ENCODE measurements around the gene CD300LB. TPM values are rescaled to one million over a fixed set of nuclear protein-coding genes. Genes with fewer than 3 reads are reported as not detected.

Gene CD300LB
- total RNA-seq, 1 donor from 2014 or later, result not detected

DNA sequence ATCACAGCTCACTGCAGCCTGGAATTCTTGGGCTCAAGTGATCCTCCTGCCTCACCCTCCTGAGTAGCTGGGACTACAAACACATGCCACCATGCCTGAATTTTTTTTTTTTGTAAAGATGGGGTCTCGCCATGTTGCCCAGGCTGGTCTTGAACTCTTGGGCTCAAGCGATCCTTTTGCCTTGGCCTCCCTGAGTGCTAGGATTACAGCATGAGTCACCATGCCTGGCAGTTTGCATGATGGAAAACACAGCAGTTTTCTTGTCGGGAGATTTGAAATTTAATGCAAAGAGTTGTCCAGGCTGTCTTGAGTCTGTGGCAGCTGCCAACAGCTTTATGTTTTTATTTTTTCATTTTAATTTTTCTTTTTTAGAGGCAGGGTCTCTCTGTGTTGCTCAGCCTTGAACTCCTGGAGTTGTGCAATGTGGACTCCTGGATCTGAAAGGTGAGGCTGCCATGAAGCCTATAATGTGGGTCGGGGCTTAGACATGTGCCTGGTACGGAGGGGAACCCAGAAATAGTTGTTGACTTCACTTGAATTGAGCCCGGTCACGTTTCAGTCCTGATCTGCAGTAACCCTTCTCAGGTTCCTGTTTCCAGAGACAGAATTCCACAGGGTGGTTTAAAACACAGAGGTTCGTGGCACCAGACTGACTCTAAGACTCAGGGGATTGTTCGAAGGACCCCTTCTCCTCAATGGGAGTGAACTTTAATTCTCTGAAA, 46.1 kb downstream of the CD300LB start:
- Histone ChIP-seq H3K27me3 (ENCODE audit: control insufficient read depth in 3 of 3, insufficient read depth in 3 of 3, low read length in 3 of 3) (no peaks in the 10 kb centered on the region), H3K27ac (ENCODE audit: low read depth, low read length) (peak overlapping the region; percentile 82), H3K9ac (ENCODE audit: low read depth in 1 of 3, low read length in 3 of 3) (peak overlapping the region in 1 of 3 donors; percentile 54)

DNA sequence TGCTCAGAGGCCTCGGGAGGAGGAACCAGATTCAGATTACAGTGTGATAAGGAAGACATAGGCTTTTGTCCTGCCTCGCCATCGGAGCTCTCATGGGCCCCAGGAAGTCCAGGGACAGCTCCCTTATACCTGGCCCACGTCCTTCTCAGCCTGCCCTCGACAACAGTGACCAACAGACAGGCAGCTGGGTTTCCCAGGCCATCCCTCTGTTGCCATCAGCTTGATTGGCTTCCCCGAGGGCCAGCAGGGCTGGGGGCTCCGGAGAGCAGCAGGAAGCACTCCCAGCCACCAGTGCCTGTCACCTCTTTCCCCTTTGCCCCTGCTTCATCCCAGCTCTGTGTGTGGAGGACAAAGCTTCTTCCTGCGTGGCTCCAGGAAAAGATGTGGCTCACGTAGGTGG, 47.2 kb downstream of the CD300LB start:
- H3K9me3 ChIP-seq (ENCODE audit: control insufficient read depth in 3 of 3, low read length in 3 of 3), result no peaks in the 10 kb centered on the region
- no peak overlapping the region for H3K4me3 ChIP-seq (ENCODE audit: low read length in 3 of 3)
- H3K9ac ChIP-seq (ENCODE audit: low read depth in 1 of 3, low read length in 3 of 3), result peak overlapping the region in 1 of 3 donors; percentile 57
- H3K36me3 ChIP-seq (ENCODE audit: control insufficient read depth in 3 of 3, insufficient read depth in 3 of 3, low read length in 3 of 3), result no peaks in the 10 kb centered on the region
- H3K4me1 ChIP-seq (ENCODE audit: control insufficient read depth in 3 of 3, insufficient read depth in 3 of 3, low read length in 3 of 3), result peaks cover 13 to 33% (median 28%) of the 10 kb centered on the region in 3 donors
- H3K27me3 ChIP-seq (ENCODE audit: control insufficient read depth in 3 of 3, insufficient read depth in 3 of 3, low read length in 3 of 3), result no peaks in the 10 kb centered on the region
- no peak overlapping the region for H3K27ac ChIP-seq (ENCODE audit: low read depth, low read length)

More for the DNA sequence above, 46.1 kb downstream of the CD300LB start:
- Histone ChIP-seq H3K4me1 (ENCODE audit: control insufficient read depth in 3 of 3, insufficient read depth in 3 of 3, low read length in 3 of 3) (peaks cover 13 to 33% (median 28%) of the 10 kb centered on the region in 3 donors), H3K9me3 (ENCODE audit: control insufficient read depth in 3 of 3, low read length in 3 of 3) (no peaks in the 10 kb centered on the region), H3K4me3 (ENCODE audit: low read length in 3 of 3) (no peak overlapping the region), H3K36me3 (ENCODE audit: control insufficient read depth in 3 of 3, insufficient read depth in 3 of 3, low read length in 3 of 3) (no peaks in the 10 kb centered on the region)

DNA sequence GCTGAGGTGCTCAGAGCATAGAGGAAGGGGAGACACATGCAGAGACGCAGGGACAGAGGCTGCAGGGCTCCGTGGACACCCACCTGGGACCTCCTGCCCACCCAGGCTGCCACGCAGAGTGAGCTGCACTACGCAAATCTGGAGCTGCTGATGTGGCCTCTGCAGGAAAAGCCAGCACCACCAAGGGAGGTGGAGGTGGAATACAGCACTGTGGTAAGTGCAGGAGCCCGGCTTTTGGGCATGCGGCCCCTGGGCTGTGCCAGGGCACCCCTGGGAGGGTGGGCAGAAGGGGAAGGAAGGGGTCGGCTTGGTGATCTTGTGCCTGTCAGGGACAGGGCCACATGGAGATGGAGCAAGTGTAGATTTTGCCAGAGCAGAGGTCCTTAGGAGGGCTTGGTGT, 49.7 kb downstream of the CD300LB start:
- Histone ChIP-seq H3K9ac (ENCODE audit: low read depth in 1 of 3, low read length in 3 of 3) (no peak overlapping the region), H3K4me3 (ENCODE audit: low read length in 3 of 3) (no peak overlapping the region), H3K4me1 (ENCODE audit: control insufficient read depth in 3 of 3, insufficient read depth in 3 of 3, low read length in 3 of 3) (peaks cover 17 to 32% (median 31%) of the 10 kb centered on the region in 3 donors), H3K36me3 (ENCODE audit: control insufficient read depth in 3 of 3, insufficient read depth in 3 of 3, low read length in 3 of 3) (no peaks in the 10 kb centered on the region), H3K27ac (ENCODE audit: low read depth, low read length) (no peak overlapping the region), H3K27me3 (ENCODE audit: control insufficient read depth in 3 of 3, insufficient read depth in 3 of 3, low read length in 3 of 3) (no peaks in the 10 kb centered on the region), H3K9me3 (ENCODE audit: control insufficient read depth in 3 of 3, low read length in 3 of 3) (no peaks in the 10 kb centered on the region)

DNA sequence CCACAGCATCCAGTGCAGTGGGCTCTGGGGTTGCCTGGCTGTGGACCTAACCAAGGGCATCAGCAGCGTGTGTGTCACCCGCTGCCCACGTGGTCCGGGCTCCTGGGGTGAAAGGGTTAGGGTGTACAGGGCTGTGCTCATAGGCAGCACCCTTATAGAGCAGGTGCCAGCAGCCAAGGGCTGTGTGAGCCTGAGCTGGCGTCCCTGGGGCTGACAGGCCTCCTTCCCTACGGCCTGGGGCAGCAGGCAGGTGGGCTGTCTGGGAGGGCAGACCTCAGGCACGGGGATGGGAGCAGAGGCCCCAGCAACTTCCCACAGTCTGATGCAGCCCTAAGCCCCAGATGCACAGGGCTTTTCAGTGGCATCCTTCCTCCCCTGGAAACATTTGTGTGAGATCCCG, 51.0 kb downstream of the CD300LB start:
- Histone ChIP-seq H3K27me3 (ENCODE audit: control insufficient read depth in 3 of 3, insufficient read depth in 3 of 3, low read length in 3 of 3) (no peaks in the 10 kb centered on the region), H3K4me3 (ENCODE audit: low read length in 3 of 3) (no peak overlapping the region), H3K9me3 (ENCODE audit: control insufficient read depth in 3 of 3, low read length in 3 of 3) (peaks cover 0 to 2% (median 0%) of the 10 kb centered on the region in 3 donors), H3K36me3 (ENCODE audit: control insufficient read depth in 3 of 3, insufficient read depth in 3 of 3, low read length in 3 of 3) (no peaks in the 10 kb centered on the region), H3K9ac (ENCODE audit: low read depth in 1 of 3, low read length in 3 of 3) (no peak overlapping the region), H3K27ac (ENCODE audit: low read depth, low read length) (no peak overlapping the region), H3K4me1 (ENCODE audit: control insufficient read depth in 3 of 3, insufficient read depth in 3 of 3, low read length in 3 of 3) (peaks cover 11 to 20% (median 19%) of the 10 kb centered on the region in 3 donors)

DNA sequence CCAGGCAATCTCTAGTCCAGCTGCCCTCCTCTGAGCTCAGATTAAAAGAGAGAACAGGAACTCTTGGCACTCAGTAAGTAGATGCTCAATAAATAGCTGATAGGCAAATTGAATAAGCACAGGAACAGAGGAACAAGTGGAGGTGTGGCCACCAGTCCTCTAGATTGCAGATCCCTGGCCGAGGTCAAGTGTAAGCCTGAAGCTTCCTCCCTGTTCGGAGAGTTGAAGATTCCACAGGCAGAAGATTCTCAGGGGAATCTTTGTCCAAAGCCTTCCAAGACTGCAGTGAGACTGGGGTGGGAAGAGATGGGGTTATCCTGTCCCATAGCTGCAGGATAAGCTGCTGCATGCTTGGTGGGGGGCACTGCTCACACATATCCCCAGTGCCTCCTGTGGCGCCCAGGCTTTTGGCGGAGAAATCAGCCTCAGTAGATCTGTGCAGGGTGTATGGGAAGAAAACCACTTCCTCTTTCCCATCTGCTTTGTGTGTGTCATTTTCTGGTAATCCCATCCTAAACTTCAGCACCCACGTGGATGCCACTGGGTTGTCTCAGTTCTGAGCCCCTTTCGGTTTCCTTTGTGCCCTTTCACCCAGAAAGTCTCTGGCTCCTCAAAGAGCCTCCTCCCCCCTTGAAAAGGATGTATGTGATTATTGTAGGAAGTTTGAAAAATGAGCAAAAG, 52.7 kb downstream of the CD300LB start:
- H3K36me3 ChIP-seq (ENCODE audit: control insufficient read depth in 3 of 3, insufficient read depth in 3 of 3, low read length in 3 of 3), result no peaks in the 10 kb centered on the region
- peaks cover 4 to 5% (median 5%) of the 10 kb centered on the region in 3 donors for H3K4me1 ChIP-seq (ENCODE audit: control insufficient read depth in 3 of 3, insufficient read depth in 3 of 3, low read length in 3 of 3)
- H3K4me3 ChIP-seq (ENCODE audit: low read length in 3 of 3), result no peak overlapping the region
- H3K27ac ChIP-seq (ENCODE audit: low read depth, low read length), result no peak overlapping the region
- no peak overlapping the region for H3K9ac ChIP-seq (ENCODE audit: low read depth in 1 of 3, low read length in 3 of 3)
- peaks cover 0 to 2% (median 0%) of the 10 kb centered on the region in 3 donors for H3K9me3 ChIP-seq (ENCODE audit: control insufficient read depth in 3 of 3, low read length in 3 of 3)
- H3K27me3 ChIP-seq (ENCODE audit: control insufficient read depth in 3 of 3, insufficient read depth in 3 of 3, low read length in 3 of 3), result peaks cover 0 to 6% (median 0%) of the 10 kb centered on the region in 3 donors

DNA sequence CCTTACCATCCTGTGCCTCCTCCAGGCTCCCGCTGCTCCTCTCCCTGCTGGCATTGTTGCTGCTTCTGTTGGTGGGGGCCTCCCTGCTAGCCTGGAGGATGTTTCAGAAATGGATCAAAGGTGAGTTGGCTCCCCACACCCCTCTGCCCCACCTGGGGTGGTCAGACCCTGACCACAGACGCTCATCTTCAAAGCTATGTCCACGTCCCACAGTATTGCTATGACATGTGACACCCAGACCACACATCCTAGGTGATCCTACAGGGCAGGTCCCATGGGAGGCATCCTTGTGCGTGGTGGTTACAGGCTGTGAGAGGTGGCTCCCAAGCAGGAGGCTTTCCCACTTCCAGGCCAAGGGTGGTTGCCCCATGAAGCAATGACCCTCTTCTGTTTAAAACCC, 53.9 kb downstream of the CD300LB start:
- Histone ChIP-seq H3K27ac (ENCODE audit: low read depth, low read length) (no peak overlapping the region), H3K9ac (ENCODE audit: low read depth in 1 of 3, low read length in 3 of 3) (no peak overlapping the region), H3K4me3 (ENCODE audit: low read length in 3 of 3) (no peak overlapping the region), H3K27me3 (ENCODE audit: control insufficient read depth in 3 of 3, insufficient read depth in 3 of 3, low read length in 3 of 3) (peaks cover 0 to 6% (median 0%) of the 10 kb centered on the region in 3 donors), H3K4me1 (ENCODE audit: control insufficient read depth in 3 of 3, insufficient read depth in 3 of 3, low read length in 3 of 3) (peaks cover 2 to 5% (median 4%) of the 10 kb centered on the region in 3 donors), H3K36me3 (ENCODE audit: control insufficient read depth in 3 of 3, insufficient read depth in 3 of 3, low read length in 3 of 3) (no peaks in the 10 kb centered on the region), H3K9me3 (ENCODE audit: control insufficient read depth in 3 of 3, low read length in 3 of 3) (peaks cover 0 to 2% (median 0%) of the 10 kb centered on the region in 3 donors)

DNA sequence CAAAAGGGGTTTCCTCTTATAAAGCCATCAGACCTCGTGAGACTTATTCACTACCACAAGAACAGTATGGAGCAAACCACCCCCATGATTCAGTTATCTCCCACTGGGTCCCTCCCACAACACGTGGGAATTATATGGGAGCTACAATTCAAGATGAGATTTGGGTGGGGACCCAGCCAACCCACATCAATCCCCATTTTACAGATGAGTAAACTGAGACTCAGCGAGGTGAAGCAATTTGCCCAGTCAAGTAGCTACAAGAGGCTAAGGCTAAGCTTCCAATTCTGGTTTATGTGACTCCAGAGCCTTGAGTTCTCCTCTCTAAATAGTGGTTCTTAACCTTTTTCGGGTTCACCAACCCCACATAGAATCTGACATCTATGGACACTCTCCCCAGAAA, 56.1 kb downstream of the CD300LB start:
- Histone ChIP-seq H3K9ac (ENCODE audit: low read depth in 1 of 3, low read length in 3 of 3) (no peak overlapping the region), H3K36me3 (ENCODE audit: control insufficient read depth in 3 of 3, insufficient read depth in 3 of 3, low read length in 3 of 3) (no peaks in the 10 kb centered on the region), H3K9me3 (ENCODE audit: control insufficient read depth in 3 of 3, low read length in 3 of 3) (peaks cover 0 to 2% (median 0%) of the 10 kb centered on the region in 3 donors), H3K4me1 (ENCODE audit: control insufficient read depth in 3 of 3, insufficient read depth in 3 of 3, low read length in 3 of 3) (peaks cover 2 to 5% (median 4%) of the 10 kb centered on the region in 3 donors), H3K4me3 (ENCODE audit: low read length in 3 of 3) (no peak overlapping the region), H3K27ac (ENCODE audit: low read depth, low read length) (no peak overlapping the region), H3K27me3 (ENCODE audit: control insufficient read depth in 3 of 3, insufficient read depth in 3 of 3, low read length in 3 of 3) (peaks cover 0 to 6% (median 0%) of the 10 kb centered on the region in 3 donors)

DNA sequence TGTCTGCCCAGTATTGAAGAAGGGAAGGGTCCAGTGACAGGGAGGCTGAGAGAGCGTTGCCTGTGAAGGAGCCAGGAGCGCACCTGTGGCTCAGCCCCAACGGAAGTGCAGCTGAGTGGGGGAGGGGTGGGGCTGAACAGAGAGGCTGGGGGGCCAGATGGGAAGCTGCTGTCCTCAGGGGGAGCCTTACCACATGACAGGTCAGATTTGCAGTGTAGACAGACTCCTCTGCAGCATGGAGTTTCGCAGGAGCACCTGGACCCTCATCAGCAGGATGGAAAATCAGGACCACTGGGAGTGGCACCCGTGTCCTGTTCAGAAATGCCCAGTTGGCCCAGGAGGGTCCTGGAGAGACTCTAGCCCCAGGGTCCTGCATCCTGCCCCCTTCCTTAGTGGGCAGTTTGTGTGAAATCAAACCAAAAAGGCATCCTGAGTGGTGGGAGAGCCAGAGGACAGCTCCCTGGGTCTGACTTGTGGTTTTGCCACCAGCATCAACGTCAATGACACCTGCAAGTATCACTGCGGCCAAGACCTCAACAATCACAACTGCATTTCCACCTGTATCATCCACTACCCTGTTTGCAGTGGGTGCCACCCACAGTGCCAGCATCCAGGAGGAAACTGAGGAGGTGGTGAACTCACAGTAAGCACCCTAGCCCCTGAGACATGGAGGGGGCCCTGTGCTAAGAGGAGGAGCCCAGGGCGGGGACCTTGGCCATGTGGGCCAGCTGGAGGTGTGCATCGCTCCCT, 57.1 kb downstream of the CD300LB start:
- Histone ChIP-seq H3K9ac (ENCODE audit: low read depth in 1 of 3, low read length in 3 of 3) (no peak overlapping the region), H3K9me3 (ENCODE audit: control insufficient read depth in 3 of 3, low read length in 3 of 3) (peaks cover 0 to 2% (median 0%) of the 10 kb centered on the region in 3 donors), H3K36me3 (ENCODE audit: control insufficient read depth in 3 of 3, insufficient read depth in 3 of 3, low read length in 3 of 3) (no peaks in the 10 kb centered on the region), H3K27ac (ENCODE audit: low read depth, low read length) (no peak overlapping the region), H3K4me3 (ENCODE audit: low read length in 3 of 3) (no peak overlapping the region), H3K27me3 (ENCODE audit: control insufficient read depth in 3 of 3, insufficient read depth in 3 of 3, low read length in 3 of 3) (peaks cover 0 to 6% (median 0%) of the 10 kb centered on the region in 3 donors), H3K4me1 (ENCODE audit: control insufficient read depth in 3 of 3, insufficient read depth in 3 of 3, low read length in 3 of 3) (peaks cover 2 to 5% (median 4%) of the 10 kb centered on the region in 3 donors)

DNA sequence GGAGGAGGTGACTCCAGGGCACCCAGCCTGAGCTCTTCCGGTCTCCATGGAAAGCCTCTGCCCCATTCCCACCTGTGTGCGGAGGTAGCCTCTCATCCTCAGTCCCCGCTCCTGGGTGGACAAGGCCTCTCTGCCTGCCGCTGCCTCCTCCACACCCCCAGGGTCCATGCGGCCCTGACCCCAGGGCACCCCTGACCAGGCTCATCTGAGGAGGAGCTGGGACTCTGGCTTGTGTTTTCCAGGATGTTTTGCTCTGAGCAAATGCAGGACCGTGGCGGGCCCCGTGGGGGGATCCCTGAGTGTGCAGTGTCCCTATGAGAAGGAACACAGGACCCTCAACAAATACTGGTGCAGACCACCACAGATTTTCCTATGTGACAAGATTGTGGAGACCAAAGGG, 58.0 kb downstream of the CD300LB start:
- peaks cover 0 to 2% (median 0%) of the 10 kb centered on the region in 3 donors for H3K9me3 ChIP-seq (ENCODE audit: control insufficient read depth in 3 of 3, low read length in 3 of 3)
- no peak overlapping the region for H3K27ac ChIP-seq (ENCODE audit: low read depth, low read length)
- H3K36me3 ChIP-seq (ENCODE audit: control insufficient read depth in 3 of 3, insufficient read depth in 3 of 3, low read length in 3 of 3), result no peaks in the 10 kb centered on the region
- peaks cover 0 to 6% (median 0%) of the 10 kb centered on the region in 3 donors for H3K27me3 ChIP-seq (ENCODE audit: control insufficient read depth in 3 of 3, insufficient read depth in 3 of 3, low read length in 3 of 3)
- H3K9ac ChIP-seq (ENCODE audit: low read depth in 1 of 3, low read length in 3 of 3), result no peak overlapping the region
- H3K4me1 ChIP-seq (ENCODE audit: control insufficient read depth in 3 of 3, insufficient read depth in 3 of 3, low read length in 3 of 3), result peaks cover 1 to 5% (median 2%) of the 10 kb centered on the region in 3 donors
- no peak overlapping the region for H3K4me3 ChIP-seq (ENCODE audit: low read length in 3 of 3)
